HFFc6 (cell line): Measurements from ENCODE around the gene GNA14. TPM values are rescaled to one million over a fixed set of nuclear protein-coding genes. Genes with fewer than 3 reads are reported as not detected.

Experiments
- DNase-seq: peaks from one replicate; pipeline ENCODE4 v3.0.0-alpha.2; 2018
- H3K27ac Mint-ChIP-seq: 2 replicates; pipeline ENCODE4 v1.8.0; 2020; ENCODE audit warnings: mild to moderate bottlenecking, mixed read lengths
- H3K27me3 Mint-ChIP-seq: 2 replicates; pipeline ENCODE4 v1.8.0; 2021; ENCODE audit warnings: mild to moderate bottlenecking, moderate library complexity, mixed read lengths; ENCODE audit not compliant: insufficient read depth
- H3K36me3 Mint-ChIP-seq: 2 replicates; pipeline ENCODE4 v1.8.0; 2021; ENCODE audit warnings: low read depth, mixed read lengths
- H3K4me1 Mint-ChIP-seq: 2 replicates; pipeline ENCODE4 v1.8.0; 2020; ENCODE audit warnings: low read depth, mixed read lengths
- H3K4me3 Mint-ChIP-seq: 2 replicates; pipeline ENCODE4 v1.8.0; 2020; ENCODE audit warnings: mild to moderate bottlenecking, moderate library complexity, mixed read lengths
- H3K9me3 Mint-ChIP-seq: 2 replicates; pipeline ENCODE4 v1.8.0; 2020; ENCODE audit warnings: mild to moderate bottlenecking, mixed read lengths
- CTCF ChIP-seq: fragments of 200-600 bp; sonication (generic); IDR thresholded peaks from 2 replicates; pipeline ENCODE4 v1.5.0; 2021; ENCODE audit warnings: antibody characterized with exemption, mild to moderate bottlenecking
- total RNA-seq, 6 experiments: library from RNA; stranded (reverse); fragmentation: NEBNext Ultra II Directional; extraction: Animal tissue kit (Norgen Biotek cat#: 25700); gene quantifications; 2 replicates in 1 of 6; 3 replicates in 5 of 6; pipeline ENCODE4 v1.2.3, GENCODE V29; 2021

The GNA14 gene
- total RNA-seq, 6 experiments from 2014 or later, result not detected

- H3K4me3 Mint-ChIP-seq, result no peak overlapping the region
- H3K9me3 Mint-ChIP-seq, result peaks cover 4% of the 10 kb centered on the region; the same call in 1 of the 2 replicates
- no peaks in the 10 kb centered on the region for H3K36me3 Mint-ChIP-seq
- H3K27me3 Mint-ChIP-seq, result peaks cover 30% of the 10 kb centered on the region
- TF ChIP-seq CTCF, result no peak
- no peak overlapping the region for H3K27ac Mint-ChIP-seq
- DNase-seq, result no peak
- peaks cover 6% of the 10 kb centered on the region; the same call in 1 of the 2 replicates for H3K4me1 Mint-ChIP-seq
These were observed 3.1 kb upstream of the GNA14 start for GRCh38 chr9:77651203-77651602.

GRCh38 chr9:77649109-77649812, 1.1 kb upstream of the GNA14 start:
- peaks cover 4% of the 10 kb centered on the region; the same call in 1 of the 2 replicates for H3K9me3 Mint-ChIP-seq
- H3K27me3 Mint-ChIP-seq, result peaks cover 29% of the 10 kb centered on the region
- H3K4me1 Mint-ChIP-seq, result peaks cover 6% of the 10 kb centered on the region; the same call in 1 of the 2 replicates
- DNase-seq, result peak; percentile 44
- peak overlapping the region; percentile 64; the same call in 1 of the 2 replicates for H3K4me3 Mint-ChIP-seq
- H3K36me3 Mint-ChIP-seq, result no peaks in the 10 kb centered on the region
- no peak overlapping the region for H3K27ac Mint-ChIP-seq
- peak; percentile 71 for TF ChIP-seq CTCF

GRCh38 chr9:77647267-77648233, 572 bp downstream of the GNA14 start:
- Mint-ChIP-seq H3K27ac (no peak overlapping the region), H3K4me1 (peaks cover 6% of the 10 kb centered on the region; the same call in 1 of the 2 replicates), H3K9me3 (peaks cover 4% of the 10 kb centered on the region; the same call in 1 of the 2 replicates), H3K36me3 (no peaks in the 10 kb centered on the region), H3K27me3 (peaks cover 31% of the 10 kb centered on the region), H3K4me3 (peak overlapping the region; percentile 64; the same call in 1 of the 2 replicates)
- no peak for TF ChIP-seq CTCF
- no peak for DNase-seq

- no peaks in the 10 kb centered on the region for H3K36me3 Mint-ChIP-seq
- H3K9me3 Mint-ChIP-seq, result peaks cover 4% of the 10 kb centered on the region; the same call in 1 of the 2 replicates
- H3K4me1 Mint-ChIP-seq, result peaks cover 6% of the 10 kb centered on the region; the same call in 1 of the 2 replicates
- no peak overlapping the region for H3K27ac Mint-ChIP-seq
- no peak overlapping the region for H3K4me3 Mint-ChIP-seq
- no peak for TF ChIP-seq CTCF
- DNase-seq, result no peak
- peaks cover 37% of the 10 kb centered on the region for H3K27me3 Mint-ChIP-seq
These were observed 4.3 kb downstream of the GNA14 start for GRCh38 chr9:77643871-77644270.

GRCh38 chr9:77640741-77641580, 7.2 kb downstream of the GNA14 start:
- no peak for DNase-seq
- H3K4me3 Mint-ChIP-seq, result no peak overlapping the region
- H3K9me3 Mint-ChIP-seq, result no peaks in the 10 kb centered on the region
- H3K4me1 Mint-ChIP-seq, result no peaks in the 10 kb centered on the region
- H3K27me3 Mint-ChIP-seq, result peaks cover 25% of the 10 kb centered on the region
- no peaks in the 10 kb centered on the region for H3K36me3 Mint-ChIP-seq
- no peak for TF ChIP-seq CTCF
- no peak overlapping the region for H3K27ac Mint-ChIP-seq
